GM23248 (cell line): ENCODE measurements around the gene TMEM255B.

Experiments
- EZH2 ChIP-seq: fragments of 200-600 bp; sonication (generic); IDR thresholded peaks from 2 replicates; pipeline ENCODE4 v1.6.1; 2018; ENCODE audit warnings: antibody characterized with exemption, mild to moderate bottlenecking; ENCODE audit not compliant: insufficient read depth, poor library complexity, severe bottlenecking
- EZH2phosphoT487 ChIP-seq: fragments of 200-600 bp; sonication (generic); IDR thresholded peaks from 2 replicates; pipeline ENCODE4 v1.6.1; 2018; ENCODE audit warnings: antibody characterized with exemption, moderate library complexity, mild to moderate bottlenecking, low read depth; ENCODE audit not compliant: insufficient read depth

DNA sequence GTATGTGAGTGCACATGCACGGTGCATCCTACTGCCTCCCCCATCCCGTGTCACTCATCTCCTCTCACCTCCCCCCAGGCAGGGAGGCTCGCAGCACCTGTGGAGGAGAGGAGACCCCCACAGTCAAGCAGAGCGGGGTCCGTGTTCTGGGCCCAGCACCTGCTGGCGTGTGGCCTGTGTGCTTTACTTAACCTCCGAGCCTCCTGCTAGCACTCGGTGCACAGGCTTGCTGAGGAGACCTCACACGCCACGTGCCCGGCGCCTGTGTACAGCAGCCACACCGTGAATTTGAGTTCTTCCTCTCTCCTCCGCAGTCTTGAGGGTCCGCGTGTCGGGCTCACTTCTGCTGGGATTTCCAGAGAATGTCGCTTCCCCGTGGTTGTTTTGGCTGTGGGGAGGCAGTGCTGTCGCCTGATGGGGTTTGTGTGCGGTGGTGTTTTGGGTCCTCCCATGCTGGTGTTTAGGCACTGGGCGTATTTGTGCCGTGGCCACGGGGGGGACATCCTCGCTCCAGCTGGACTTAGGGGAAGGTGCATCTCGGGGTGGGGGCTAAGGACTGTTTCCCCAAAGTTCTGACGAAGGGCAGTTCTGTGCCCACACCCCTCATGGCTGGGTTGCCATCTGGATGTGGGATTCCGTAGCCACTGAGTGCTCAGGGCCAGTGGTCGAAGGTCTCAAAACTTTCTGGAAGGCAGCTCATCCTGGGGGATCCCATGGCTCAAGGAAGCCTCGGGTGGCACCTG lies 34.8 kb upstream of the TMEM255B start:
- no peak for TF ChIP-seq EZH2
- TF ChIP-seq EZH2phosphoT487, result no peak
